Measurements from ENCODE around the gene ANP32B. TPM values are rescaled to one million over a fixed set of nuclear protein-coding genes. Genes with fewer than 3 reads are reported as not detected.
A peak's percentile ranks its signal among the peaks of the same experiment; 100 is the strongest.

Gene ANP32B
- polyA plus RNA-seq, 1 donor from 2014 or later = 87.0 TPM

DNA sequence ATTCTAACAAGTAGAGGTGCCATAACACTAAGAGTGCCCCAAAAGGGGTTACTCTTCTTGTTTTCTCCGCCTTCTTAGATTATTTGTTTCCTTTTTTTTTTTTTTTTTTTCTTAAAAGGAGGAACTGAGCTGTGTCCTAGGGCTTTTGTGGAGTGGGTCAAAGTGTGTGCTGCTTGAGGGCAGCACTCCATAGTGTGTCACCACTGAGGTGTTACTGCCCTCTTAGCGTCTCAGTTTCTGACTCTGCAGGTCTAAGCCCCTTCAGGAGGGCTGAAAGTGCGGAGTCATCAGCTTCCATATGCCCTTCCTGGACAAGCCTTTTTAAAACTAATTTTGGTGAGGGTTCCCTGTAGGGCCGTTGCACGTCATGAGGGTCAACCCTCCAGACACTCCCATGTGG, 60.8 kb downstream of the ANP32B start:
- Mint-ChIP-seq H3K9me3 (peaks cover 0 to 3% (median 0%) of the 10 kb centered on the region in 3 donors), H3K4me1 (peaks cover 31 to 50% (median 34%) of the 10 kb centered on the region in 3 donors)

DNA sequence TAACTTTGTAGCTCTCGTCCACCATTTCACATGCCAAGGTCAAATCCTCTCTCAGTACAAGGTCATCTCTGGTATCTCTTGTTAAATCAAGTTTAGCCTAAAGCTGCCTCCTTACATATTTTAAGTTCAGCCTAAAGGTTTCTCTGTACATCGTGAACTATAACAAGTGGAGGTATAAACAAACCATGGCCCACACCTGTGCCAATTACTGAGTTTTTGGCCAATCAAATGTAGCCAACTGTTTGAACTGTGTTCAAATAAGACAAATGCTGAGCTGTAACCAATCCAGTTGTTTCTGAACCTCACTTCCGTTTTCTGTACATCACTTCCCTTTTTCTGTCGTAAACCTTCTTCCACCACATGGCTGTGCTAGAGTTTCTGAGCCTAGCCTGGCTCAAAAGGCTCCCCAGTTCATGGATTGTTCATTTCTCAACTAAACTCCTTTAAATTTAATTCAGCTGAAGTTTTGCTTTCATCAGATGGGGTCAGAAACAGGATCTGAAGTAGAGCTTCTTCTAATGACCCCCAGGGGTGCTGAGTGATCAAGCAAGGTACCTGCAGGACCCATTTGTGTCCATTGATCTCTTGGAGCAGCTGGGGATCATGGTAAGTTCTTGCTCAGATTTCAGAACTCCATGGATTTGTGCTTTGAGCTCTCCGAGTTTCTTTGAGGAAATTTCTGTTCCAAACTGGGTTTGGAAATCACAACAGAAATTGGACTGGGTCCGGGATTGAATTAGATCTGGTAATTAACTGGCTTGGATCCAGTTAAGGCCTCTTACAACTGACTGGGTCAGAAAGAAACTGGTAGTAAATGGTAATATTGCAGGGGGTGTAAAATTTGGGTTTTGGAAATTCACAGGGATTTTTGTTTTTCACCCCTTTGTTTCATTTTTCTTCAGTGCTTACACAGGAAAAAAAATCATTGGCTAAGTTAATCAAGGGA, 62.4 kb downstream of the ANP32B start:
- Mint-ChIP-seq H3K4me3 (peak overlapping the region; percentile 80 to 93 (median 86)), H3K27ac (peak overlapping the region; percentile 90 to 97 (median 90)), H3K4me1 (peaks cover 19 to 40% (median 26%) of the 10 kb centered on the region in 3 donors), H3K9me3 (peaks cover 0 to 3% (median 0%) of the 10 kb centered on the region in 3 donors), H3K27me3 (no peaks in the 10 kb centered on the region), H3K36me3 (no peaks in the 10 kb centered on the region)

More for the DNA sequence above, 60.8 kb downstream of the ANP32B start:
- Mint-ChIP-seq H3K36me3 (no peaks in the 10 kb centered on the region), H3K27ac (peak overlapping the region in 2 of 3 donors; percentile 53 to 87), H3K4me3 (peak overlapping the region in 1 of 4 donors; percentile 55), H3K27me3 (peaks cover 2% of the 10 kb centered on the region)

DNA sequence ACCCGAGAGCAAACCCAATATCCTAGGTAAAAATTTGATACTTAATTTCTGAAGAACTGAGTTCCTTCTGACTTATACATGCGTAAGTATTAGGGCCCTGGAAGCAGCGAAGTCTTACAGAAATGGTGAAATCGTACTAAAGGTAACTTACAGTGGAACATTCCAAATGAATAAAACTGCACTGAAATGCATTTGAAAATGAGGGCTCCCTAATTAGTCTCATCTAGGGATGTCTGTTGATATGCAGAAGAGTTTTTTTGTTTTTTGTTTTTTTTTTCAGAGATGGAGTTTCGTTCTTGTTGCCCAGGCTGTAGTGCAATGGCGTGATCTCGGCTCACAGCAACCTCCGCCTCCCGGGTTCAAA, 63.0 kb downstream of the ANP32B start:
- Mint-ChIP-seq H3K9me3 (peaks cover 0 to 3% (median 0%) of the 10 kb centered on the region in 3 donors), H3K36me3 (no peaks in the 10 kb centered on the region), H3K27ac (peak overlapping the region in 2 of 3 donors; percentile 31 to 90), H3K4me1 (peaks cover 19 to 39% (median 26%) of the 10 kb centered on the region in 3 donors), H3K4me3 (peak overlapping the region; percentile 80 to 93 (median 86)), H3K27me3 (no peaks in the 10 kb centered on the region)

DNA sequence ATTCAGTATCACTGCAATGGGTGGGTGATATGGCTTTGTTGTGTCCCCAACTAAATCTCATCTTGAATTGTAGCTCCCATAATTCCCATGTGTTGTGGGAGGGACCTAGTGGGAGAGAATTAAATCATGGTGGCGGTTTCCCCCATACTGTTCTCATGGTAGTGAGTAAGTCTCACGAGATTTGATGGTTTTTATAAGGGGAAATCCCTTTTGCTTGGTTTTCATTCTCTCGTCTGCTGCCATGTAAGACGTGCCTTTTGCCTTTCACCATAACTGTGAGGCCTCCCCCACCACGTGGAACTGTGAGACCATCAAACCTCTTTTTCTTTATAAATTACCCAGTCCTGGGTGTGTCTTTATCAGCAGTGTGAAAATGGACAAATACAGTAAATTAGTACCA, 63.9 kb downstream of the ANP32B start:
- peaks cover 19 to 42% (median 26%) of the 10 kb centered on the region in 3 donors for H3K4me1 Mint-ChIP-seq

DNA sequence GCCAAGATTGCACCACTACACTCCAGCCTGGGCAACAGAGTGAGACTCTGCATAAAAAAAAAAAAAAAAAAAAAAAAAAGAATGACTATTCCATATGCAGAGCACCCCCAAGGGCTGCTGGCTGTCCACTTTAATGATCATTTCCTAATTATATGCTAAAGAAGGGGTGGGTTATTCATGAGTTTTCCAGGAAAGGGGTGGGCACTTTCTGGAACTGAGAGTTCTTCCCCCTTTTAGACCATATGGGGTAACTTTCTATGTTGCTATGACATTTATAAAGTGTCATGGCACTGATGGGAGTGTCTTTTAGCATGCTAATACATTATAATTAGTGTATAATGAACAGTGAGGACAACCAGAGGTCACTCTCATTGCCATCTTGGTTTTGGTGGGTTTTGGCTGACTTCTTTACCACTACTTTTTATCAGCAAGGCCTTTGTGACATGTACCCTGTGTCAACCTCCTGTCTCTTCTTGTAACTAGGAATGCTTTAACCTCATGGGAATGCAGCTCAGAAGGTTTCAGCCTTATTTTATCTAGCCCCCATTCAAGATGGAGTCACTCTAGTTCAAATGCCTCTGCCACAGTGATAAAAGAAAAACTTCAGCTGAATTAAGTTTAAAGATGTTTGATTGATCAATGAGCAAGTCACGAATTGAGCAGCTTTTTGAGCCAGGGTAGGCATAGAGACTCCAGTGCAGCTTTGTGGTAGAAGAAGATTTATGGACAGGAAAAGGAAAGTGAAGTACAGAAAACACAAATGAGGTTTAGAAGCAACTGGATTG, 66.3 kb downstream of the ANP32B start:
- H3K27ac Mint-ChIP-seq = peak overlapping the region in 1 of 3 donors; percentile 34

More for the DNA sequence above, 63.9 kb downstream of the ANP32B start:
- Mint-ChIP-seq H3K4me3 (peak overlapping the region in 1 of 4 donors; percentile 37), H3K36me3 (no peaks in the 10 kb centered on the region), H3K9me3 (peaks cover 0 to 3% (median 0%) of the 10 kb centered on the region in 3 donors), H3K27ac (no peak overlapping the region), H3K27me3 (no peaks in the 10 kb centered on the region)

DNA sequence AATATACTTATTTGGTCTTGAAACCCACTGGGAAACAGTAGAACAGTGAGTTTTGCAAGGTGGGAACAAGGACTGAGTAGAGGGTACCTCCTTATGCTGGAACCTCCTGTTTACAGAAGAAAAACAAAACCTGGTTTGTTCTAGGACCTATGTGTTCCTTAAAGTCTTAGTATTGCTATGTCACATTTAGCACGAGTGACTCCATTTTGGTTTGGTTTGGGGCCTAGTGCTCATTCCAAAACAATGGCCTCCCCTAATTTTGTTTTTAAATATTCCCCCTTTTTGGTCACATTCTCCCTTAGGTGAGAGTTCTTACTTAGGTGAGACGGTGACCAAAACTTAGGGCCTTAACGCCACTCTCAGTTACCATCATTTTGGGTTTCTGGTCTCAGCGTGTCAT, 67.2 kb downstream of the ANP32B start:
- Mint-ChIP-seq H3K4me3 (no peak overlapping the region), H3K9me3 (no peaks in the 10 kb centered on the region), H3K27me3 (no peaks in the 10 kb centered on the region), H3K27ac (no peak overlapping the region), H3K36me3 (no peaks in the 10 kb centered on the region), H3K4me1 (peaks cover 8 to 25% (median 11%) of the 10 kb centered on the region in 3 donors)

More for the DNA sequence above, 66.3 kb downstream of the ANP32B start:
- no peak overlapping the region for H3K4me3 Mint-ChIP-seq
- peaks cover 13 to 31% (median 14%) of the 10 kb centered on the region in 3 donors for H3K4me1 Mint-ChIP-seq
- H3K36me3 Mint-ChIP-seq = no peaks in the 10 kb centered on the region
- peaks cover 0 to 3% (median 0%) of the 10 kb centered on the region in 3 donors for H3K9me3 Mint-ChIP-seq
- no peaks in the 10 kb centered on the region for H3K27me3 Mint-ChIP-seq

DNA sequence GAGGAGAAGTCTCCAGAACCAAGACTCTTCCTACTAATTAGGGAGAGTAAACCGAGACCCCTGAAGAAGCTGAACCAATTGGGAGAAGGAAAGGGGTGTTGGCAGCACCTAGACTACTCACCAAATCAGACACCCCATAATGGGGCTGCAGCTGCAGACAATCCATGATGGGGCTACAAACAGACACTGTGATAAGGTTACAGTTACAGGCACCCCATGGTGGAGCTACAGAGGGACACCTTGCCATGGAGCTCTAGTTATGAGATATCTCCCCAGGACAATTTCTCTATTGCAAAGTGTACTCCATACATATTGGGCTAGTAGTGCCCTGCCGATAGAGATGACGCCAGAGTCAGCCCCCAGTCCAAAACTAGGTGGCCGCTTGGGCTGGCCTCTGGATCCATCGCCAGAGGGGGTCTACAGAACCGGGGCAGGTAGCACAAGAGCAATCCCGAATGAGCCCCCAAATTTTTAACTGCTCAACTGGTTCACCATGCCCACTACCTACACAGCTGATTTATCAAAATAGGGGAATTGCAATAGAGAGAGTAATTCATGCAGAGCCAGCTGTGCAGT, 71.3 kb downstream of the ANP32B start:
- Mint-ChIP-seq H3K27ac (peak overlapping the region in 1 of 3 donors; percentile 67), H3K9me3 (no peaks in the 10 kb centered on the region), H3K36me3 (no peaks in the 10 kb centered on the region), H3K4me3 (peak overlapping the region in 2 of 4 donors; percentile 38 to 71), H3K4me1 (peaks cover 13 to 23% (median 17%) of the 10 kb centered on the region in 3 donors), H3K27me3 (no peaks in the 10 kb centered on the region)

DNA sequence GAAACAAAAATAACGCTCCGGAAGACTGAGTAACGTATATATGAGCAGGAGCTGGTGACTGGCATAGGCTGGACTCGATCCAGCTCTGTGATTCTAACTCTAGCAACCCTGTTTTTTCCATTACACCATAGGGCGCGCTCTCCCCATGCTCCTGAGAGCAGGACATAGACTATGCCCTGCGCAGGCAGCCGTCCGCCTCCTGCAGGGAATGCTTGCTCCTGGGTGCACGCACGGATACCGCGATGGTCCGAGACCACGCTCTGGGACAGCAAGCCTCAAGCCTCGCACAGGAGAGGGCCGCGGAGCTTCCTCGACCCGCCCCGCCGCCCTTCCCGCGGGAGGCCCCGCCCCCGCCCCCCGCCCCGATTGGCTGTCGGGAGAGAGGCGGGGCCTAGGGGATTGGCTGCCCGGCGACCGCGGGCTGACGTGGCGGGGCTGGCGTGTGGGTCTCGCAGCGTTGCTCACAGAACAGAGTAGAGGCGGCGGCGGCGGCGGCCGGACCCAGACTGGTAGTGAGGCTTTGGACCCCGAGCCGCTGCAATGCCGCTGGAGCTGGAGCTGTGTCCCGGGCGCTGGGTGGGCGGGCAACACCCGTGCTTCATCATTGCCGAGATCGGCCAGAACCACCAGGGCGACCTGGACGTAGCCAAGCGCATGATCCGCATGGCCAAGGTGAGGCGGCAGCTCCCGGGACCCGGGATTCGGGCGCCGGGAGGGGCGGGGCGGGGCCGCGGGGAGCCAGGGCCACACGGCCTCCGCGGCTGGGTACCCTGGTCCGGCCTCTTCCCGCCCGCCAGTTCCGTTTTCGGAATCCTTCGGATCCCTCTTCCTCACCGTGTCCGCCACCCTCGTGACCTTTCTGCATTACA, 73.4 kb downstream of the ANP32B start, which contains the start of gene NANS:
TSS of gene NANS (plus strand) at position 464 of the 869 bp plus-strand sequence. CDS start at position 541, 77 bp downstream.
- H3K27ac Mint-ChIP-seq = peak within 1 kb of the TSS; percentile 92 to 94 (median 93)
- H3K4me1 Mint-ChIP-seq = peaks cover 6 to 22% (median 12%) of the 10 kb centered on the region in 3 donors
- no peaks in the 10 kb centered on the region for H3K27me3 Mint-ChIP-seq
- H3K9me3 Mint-ChIP-seq = no peaks in the 10 kb centered on the region
- no peaks in the 10 kb centered on the region for H3K36me3 Mint-ChIP-seq
- H3K4me3 Mint-ChIP-seq = peak within 1 kb of the TSS; percentile 98 to 99 (median 98)

DNA sequence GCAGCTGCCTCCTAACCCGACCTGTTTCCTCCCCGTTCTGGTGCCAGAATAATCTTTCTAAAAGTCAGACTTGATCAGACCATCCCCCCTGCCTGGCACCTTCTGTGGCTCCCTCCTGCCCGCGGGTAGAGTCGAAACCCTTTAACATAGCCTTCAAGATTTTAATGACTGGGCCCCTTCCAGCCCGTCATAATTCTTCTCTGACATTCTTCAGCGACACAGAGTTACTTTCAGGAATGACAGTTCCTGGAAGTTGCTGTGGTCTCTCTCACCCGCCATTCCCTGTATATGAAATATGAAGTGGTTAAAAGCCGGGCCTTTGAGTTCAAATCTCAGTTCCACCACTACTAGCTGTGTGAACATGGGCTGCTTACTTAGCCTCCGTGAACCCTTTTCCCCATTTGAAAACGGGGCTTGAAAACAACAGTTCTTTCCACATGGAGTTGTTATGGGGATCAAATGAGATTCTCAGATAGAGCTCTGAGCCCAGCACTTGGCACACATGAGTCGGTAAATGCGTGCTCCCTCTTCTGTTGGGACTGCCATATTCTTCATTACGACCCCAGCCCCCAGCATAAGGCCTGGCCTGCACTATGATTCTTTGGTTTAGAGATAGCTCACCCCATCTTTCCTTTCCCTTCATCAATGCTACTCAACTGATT, 74.1 kb downstream of the ANP32B start:
- Mint-ChIP-seq H3K27me3 (no peaks in the 10 kb centered on the region), H3K36me3 (no peaks in the 10 kb centered on the region), H3K27ac (peak overlapping the region; percentile 92 to 94 (median 93)), H3K4me3 (peak overlapping the region; percentile 98 to 99 (median 98)), H3K4me1 (peaks cover 6 to 22% (median 12%) of the 10 kb centered on the region in 3 donors), H3K9me3 (no peaks in the 10 kb centered on the region)

DNA sequence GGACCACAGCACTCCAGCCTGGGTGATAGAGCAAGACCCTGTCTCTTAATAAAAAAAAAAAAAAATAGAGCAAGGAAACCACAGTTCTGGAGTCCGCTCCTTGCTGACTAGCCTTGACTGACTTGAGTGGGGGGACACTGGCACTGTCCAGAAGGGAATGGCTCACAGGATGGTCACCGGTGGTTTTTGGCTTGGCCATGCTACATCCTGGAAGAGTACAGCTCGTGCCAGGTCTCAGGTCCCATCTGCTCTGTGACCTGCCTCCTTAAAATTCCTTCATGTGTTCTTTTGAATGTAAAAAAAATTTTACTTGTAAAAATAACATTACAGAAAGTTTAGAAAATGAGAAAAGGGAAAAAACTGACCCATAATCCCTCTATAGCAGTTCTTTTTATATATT, 79.0 kb downstream of the ANP32B start:
- H3K9me3 Mint-ChIP-seq = no peaks in the 10 kb centered on the region
- H3K36me3 Mint-ChIP-seq = peaks cover 4% of the 10 kb centered on the region
- H3K4me3 Mint-ChIP-seq = no peak overlapping the region
- H3K27ac Mint-ChIP-seq = no peak overlapping the region
- no peaks in the 10 kb centered on the region for H3K27me3 Mint-ChIP-seq
- peaks cover 9 to 18% (median 11%) of the 10 kb centered on the region in 3 donors for H3K4me1 Mint-ChIP-seq

DNA sequence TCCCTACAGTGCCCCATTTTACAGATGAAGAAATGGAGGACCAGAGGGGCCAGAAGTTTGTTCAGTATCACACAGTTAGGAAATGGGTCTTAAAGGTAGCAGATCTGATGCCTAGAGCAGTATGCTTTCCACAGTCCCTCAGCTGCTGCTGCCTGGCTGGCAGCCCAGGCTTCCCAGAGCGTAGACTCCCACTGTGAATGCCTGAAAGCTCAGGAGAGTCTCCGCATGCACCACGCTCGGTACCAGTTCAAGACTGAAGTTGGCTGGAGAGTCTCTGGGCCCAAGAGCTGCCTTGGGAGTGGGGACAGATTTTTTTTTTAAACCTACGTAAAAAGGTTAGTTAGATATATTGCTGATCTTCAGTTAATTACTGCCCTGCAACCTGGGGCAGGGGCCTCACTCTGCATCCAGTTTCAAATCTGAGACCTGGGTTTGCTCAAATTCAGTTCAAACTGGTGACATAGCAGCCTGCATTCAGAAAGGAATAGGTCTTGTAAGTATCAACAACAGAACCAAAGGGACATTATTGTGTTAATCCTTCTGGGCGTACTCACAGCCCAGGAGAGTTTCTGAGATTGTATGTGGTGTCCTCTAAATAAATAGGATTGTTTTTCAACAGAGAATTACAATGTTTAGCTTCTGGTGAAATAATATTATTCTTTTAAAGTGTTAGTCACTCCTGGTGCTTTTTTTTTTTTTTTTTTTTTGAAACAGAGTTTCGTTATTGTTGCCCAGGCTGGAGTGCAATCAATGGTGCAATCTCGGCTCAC, 81.7 kb downstream of the ANP32B start:
- Mint-ChIP-seq H3K27me3 (no peaks in the 10 kb centered on the region), H3K4me3 (no peak overlapping the region), H3K36me3 (peaks cover 4% of the 10 kb centered on the region), H3K9me3 (no peaks in the 10 kb centered on the region), H3K4me1 (peaks cover 5 to 10% (median 7%) of the 10 kb centered on the region in 3 donors), H3K27ac (peak overlapping the region in 1 of 3 donors; percentile 76)
